GM23338 (cell line): ENCODE measurements around the gene ADAMTS18.

ENCODE experiments used
- EZH2 ChIP-seq: fragments of 200-600 bp; sonication (generic); IDR thresholded peaks from one replicate; pipeline ENCODE4 v1.8.0; 2017; ENCODE audit warnings: antibody characterized with exemption, mild to moderate bottlenecking, low read depth; ENCODE audit not compliant: unreplicated experiment
- POLR2AphosphoS5 ChIP-seq: IDR thresholded peaks from 2 replicates; pipeline ENCODE4 v1.6.1; 2016; ENCODE audit warnings: antibody characterized with exemption, low read depth

DNA sequence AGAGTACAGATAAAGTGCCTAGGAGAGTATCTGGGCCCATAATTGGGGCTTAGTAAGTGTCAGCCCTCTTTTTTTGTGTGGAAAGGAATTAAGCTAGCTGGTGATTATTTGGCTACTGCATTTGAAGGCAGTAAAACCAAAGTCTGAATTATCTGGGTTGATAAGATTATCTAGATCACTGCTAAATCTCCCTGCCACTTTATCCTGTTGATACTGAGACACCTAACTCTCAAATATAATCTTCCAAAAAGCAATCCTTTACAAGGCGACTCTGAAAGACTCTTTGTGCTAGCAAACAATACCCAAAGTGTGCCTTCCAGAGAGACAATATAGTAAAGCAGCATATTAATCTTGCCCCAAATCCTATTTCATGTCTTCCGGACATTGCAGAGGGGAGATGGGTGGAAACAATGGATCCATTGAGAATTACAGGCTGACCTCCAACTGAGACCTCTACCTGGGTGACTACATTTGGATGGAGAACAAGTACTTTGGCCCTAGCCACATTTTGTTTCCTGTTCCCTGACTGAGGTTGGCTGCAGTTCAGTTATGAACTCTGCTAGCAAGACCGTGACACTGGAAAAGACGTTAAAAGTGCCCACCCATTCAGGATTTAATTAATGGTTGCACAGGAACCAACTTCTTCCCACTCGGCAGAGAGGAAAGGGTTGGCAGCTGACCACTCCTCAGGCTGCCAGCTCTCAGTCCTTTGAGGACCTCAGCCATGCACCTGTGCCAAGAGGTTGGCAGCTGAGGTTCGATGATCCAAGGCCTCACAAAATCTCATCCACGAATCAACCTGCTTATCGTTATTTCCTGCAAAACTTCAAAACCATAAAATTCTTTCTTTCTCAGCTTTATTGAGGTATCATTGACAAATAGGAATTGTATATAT lies 163.1 kb downstream of the ADAMTS18 start:
- no peak for TF ChIP-seq EZH2
- TF ChIP-seq POLR2AphosphoS5: no peak
